Activated CD8-positive, alpha-beta memory T cell treated with anti-CD3 and anti-CD28 coated beads, Interleukin-2, amount 50 U/mL, for 48 hours (primary cell): ENCODE measurements around the gene TNRC6A.
"Not testable (repeated sequence)": the region's sequence is repeated elsewhere in the genome, so short reads cannot be mapped to it uniquely, and the experiment has no call there.

Source experiments
- DNase-seq: peaks from one replicate; pipeline ENCODE4 v3.0.0-alpha.2; 2020

The TNRC6A gene

GRCh38 chr16:24728891-24729242, 584 bp upstream of the TNRC6A start:
- no peak for DNase-seq

- no peak for DNase-seq
These were observed 732 bp downstream of the TNRC6A start for GRCh38 chr16:24729951-24730815.

- no peak for DNase-seq
These were observed 1.5 kb downstream of the TNRC6A start for GRCh38 chr16:24730914-24731313.

- DNase-seq: no peak
These were observed 2.4 kb downstream of the TNRC6A start for GRCh38 chr16:24731722-24732419.

- DNase-seq: no peak
These were observed 4.9 kb downstream of the TNRC6A start for GRCh38 chr16:24734382-24734781.

- DNase-seq: no peak
These were observed 7.3 kb downstream of the TNRC6A start for GRCh38 chr16:24736758-24737157.

- no peak for DNase-seq
These were observed 8.0 kb downstream of the TNRC6A start for GRCh38 chr16:24737391-24737871.

GRCh38 chr16:24737916-24738594, 8.6 kb downstream of the TNRC6A start:
- no peak for DNase-seq

- DNase-seq: no peak
These were observed 9.4 kb downstream of the TNRC6A start for GRCh38 chr16:24738895-24739294.

GRCh38 chr16:24741862-24742261, 12.4 kb downstream of the TNRC6A start:
- DNase-seq: no peak

- DNase-seq: not testable (repeated sequence)
These were observed 13.2 kb downstream of the TNRC6A start for GRCh38 chr16:24742610-24743009.

GRCh38 chr16:24745391-24745790, 15.9 kb downstream of the TNRC6A start:
- DNase-seq: no peak

- DNase-seq: no peak
These were observed 16.3 kb downstream of the TNRC6A start for GRCh38 chr16:24745791-24746190.

- DNase-seq: no peak
These were observed 18.0 kb downstream of the TNRC6A start for GRCh38 chr16:24747441-24747840.

GRCh38 chr16:24748242-24748641, 18.8 kb downstream of the TNRC6A start:
- no peak for DNase-seq

GRCh38 chr16:24749310-24749709, 19.9 kb downstream of the TNRC6A start:
- DNase-seq: no peak

GRCh38 chr16:24749872-24750271, 20.4 kb downstream of the TNRC6A start:
- not testable (repeated sequence) for DNase-seq

GRCh38 chr16:24753000-24753399, 23.5 kb downstream of the TNRC6A start:
- DNase-seq: no peak

- DNase-seq: no peak
These were observed 24.0 kb downstream of the TNRC6A start for GRCh38 chr16:24753437-24753836.

- no peak for DNase-seq
These were observed 25.1 kb downstream of the TNRC6A start for GRCh38 chr16:24754543-24754942.

- DNase-seq: no peak
These were observed 25.9 kb downstream of the TNRC6A start for GRCh38 chr16:24755201-24755874.

GRCh38 chr16:24758373-24758772, 28.9 kb downstream of the TNRC6A start:
- no peak for DNase-seq

- DNase-seq: no peak
These were observed 29.6 kb downstream of the TNRC6A start for GRCh38 chr16:24759006-24759405.
